Measurements from ENCODE around the gene ATP1A3.

DNA sequence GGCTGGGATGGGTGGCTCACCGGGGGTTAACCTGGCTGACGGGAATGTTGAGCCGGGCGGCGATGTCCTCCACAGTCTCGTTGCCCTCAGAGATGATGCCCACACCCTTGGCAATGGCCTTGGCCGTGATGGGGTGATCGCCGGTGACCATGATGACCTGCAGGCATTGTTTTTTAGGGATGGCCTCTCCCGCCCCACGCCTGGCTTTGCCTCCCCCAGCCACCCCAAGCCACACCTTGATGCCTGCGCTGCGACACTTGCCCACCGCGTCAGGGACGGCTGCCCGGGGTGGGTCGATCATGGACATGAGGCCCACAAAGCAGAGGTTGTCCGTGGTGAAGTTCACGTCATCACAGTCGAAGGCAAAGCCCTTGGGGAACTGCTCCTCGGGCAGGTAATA lies 16.1 kb downstream of the ATP1A3 start:
- TF ChIP-seq, protein P1, sequence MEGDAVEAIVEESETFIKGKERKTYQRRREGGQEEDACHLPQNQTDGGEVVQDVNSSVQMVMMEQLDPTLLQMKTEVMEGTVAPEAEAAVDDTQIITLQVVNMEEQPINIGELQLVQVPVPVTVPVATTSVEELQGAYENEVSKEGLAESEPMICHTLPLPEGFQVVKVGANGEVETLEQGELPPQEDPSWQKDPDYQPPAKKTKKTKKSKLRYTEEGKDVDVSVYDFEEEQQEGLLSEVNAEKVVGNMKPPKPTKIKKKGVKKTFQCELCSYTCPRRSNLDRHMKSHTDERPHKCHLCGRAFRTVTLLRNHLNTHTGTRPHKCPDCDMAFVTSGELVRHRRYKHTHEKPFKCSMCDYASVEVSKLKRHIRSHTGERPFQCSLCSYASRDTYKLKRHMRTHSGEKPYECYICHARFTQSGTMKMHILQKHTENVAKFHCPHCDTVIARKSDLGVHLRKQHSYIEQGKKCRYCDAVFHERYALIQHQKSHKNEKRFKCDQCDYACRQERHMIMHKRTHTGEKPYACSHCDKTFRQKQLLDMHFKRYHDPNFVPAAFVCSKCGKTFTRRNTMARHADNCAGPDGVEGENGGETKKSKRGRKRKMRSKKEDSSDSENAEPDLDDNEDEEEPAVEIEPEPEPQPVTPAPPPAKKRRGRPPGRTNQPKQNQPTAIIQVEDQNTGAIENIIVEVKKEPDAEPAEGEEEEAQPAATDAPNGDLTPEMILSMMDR (IDR thresholded peaks at IDR 0.05), result no peak
- TF ChIP-seq POLR2A (IDR thresholded peaks at IDR 0.05), result no peak

Data from Peyer's patch (tissue), 4 donors.